OCI-LY7 (cell line): Measurements from ENCODE around the gene CAB39.

Experiments
- CTCF ChIP-seq: fragments of 200-600 bp; sonication (generic); conservative IDR thresholded peaks from 2 replicates; pipeline ENCODE4 v1.5.1; 2014; ENCODE audit warnings: mild to moderate bottlenecking, antibody characterized with exemption, low read length, moderate library complexity, mixed read lengths
- EZH2phosphoT487 ChIP-seq: fragments of 200-600 bp; sonication (generic); IDR thresholded peaks from 2 replicates; pipeline ENCODE4 v1.6.1; 2018; ENCODE audit warnings: low read depth, borderline replicate concordance, mild to moderate bottlenecking, mixed run types, antibody characterized with exemption, low read length, moderate library complexity, mixed read lengths

- TF ChIP-seq CTCF (no peak), EZH2phosphoT487 (no peak)
Measured at GRCh38 chr2:230863442-230864121, 150.9 kb downstream of the CAB39 start.
